Activated CD8-positive, alpha-beta memory T cell treated with anti-CD3 and anti-CD28 coated beads, Interleukin-2, amount 50 U/mL, for 4 hours (primary cell): ENCODE data around the gene ITPR3.

ENCODE experiments used
- DNase-seq: peaks from one replicate; pipeline ENCODE4 v3.0.0-alpha.2; 2020

ITPR3 gene

GRCh38 chr6:33671744-33672072 is 50.6 kb downstream of the ITPR3 start:
- no peak for DNase-seq

DNA sequence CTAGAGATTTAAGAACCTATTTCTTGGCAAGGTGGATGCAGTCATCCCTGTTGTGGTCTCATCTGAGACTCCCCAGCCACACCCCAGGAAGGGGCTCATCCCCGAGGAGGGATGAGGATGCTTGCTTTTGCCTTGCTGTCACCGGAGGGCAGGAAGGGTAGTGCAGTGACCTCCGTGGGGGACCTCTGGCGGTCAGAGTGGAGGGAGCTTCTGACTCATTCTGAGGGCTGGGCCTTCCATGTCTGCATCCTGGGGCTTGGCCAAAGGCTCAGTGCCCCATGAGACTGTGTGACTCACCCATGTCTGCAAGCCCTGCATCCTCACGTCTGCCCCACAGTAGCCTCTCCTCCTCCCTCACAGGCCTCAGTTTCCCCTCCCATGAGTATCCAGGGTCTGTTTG is 51.7 kb downstream of the ITPR3 start:
- DNase-seq: no peak

GRCh38 chr6:33673851-33674250 is 52.7 kb downstream of the ITPR3 start:
- DNase-seq: no peak

DNA sequence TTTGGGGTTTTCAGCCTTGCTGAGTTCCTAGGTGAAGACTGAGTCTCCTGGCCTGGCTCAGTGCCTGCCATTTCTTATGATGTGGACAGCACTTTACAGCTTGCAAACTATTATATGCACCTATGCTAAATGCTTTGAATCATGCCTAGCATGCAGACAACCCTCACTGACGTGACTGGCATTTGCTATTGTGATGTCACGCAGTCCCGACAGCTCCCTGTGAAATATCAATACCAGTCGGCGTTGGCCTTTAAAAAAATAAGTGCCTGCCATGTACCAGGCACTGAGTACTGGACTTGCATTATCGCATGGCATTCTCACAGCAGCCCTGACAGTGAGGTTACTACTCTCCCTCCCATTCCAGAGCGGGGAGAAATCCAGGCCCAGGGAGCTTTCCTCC is 54.8 kb downstream of the ITPR3 start:
- DNase-seq: no peak

GRCh38 chr6:33676416-33677142 is 55.5 kb downstream of the ITPR3 start:
- DNase-seq: no peak

DNA sequence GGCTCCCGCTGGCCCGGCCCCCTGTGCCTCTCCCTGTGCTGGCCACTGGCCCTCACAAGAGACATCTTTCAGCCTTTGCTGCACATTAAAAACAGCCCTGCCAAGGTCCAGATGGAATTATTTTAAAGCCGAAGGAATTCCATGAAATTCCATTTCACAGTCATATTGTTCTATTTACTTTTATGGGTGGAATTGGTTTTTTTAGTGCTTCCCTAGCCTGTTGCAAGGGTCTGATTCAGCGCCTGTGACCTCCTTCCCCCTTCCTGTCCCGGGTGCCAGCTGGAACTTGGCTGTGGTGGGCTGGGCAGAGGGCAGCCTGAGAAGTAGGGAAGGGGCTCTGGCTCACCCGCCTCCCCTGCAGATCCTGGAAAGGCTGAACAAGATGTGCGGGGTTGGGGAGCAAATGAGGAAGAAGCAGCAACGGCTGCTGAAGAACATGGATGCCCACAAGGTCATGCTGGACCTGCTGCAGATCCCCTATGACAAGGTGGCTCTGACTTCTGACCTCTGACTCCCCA is 56.1 kb downstream of the ITPR3 start:
- no peak for DNase-seq

DNA sequence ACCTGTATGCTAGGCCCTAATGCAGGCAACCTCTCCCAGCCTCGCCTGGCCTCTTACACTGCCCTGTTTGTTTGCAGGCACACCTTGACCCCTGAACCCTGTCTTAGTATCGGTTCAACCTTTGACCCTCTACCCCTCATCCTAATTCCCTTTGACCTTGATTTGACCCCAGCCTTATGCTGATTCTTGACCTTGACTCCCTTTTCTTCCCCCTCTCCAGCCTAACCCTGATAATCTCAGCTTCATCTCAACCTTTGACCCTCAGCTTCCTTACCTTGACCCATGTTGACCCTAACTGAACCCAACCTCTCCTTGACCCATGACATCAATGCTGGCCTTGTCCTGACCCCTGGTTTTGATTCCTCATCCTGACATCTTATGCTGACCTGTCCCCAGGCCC is 56.6 kb downstream of the ITPR3 start:
- no peak for DNase-seq

GRCh38 chr6:33678233-33678931 is 57.3 kb downstream of the ITPR3 start:
- no peak for DNase-seq

- DNase-seq: no peak
Observed at GRCh38 chr6:33678932-33679490, 57.9 kb downstream of the ITPR3 start.

- DNase-seq: no peak
Observed at GRCh38 chr6:33679761-33680160, 58.6 kb downstream of the ITPR3 start.

DNA sequence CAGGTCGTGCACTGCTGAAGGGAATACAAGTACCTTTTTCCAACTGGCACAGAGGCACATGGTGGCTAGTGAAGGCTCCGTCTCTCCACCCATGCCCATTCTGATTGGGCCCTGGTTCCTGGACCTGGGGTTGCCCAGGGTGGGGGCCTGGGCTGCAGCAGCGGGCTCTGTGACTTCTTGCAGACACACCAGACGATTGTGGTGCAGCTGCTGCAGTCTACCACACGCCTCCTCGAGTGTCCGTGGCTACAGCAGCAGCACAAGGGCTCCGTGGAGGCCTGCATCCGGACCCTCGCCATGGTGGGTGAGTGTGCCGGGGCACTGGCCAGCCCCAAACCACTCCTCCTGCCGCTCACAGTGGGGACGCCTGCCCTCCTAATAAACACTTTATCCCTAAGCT is 61.2 kb downstream of the ITPR3 start:
- DNase-seq: no peak

- peak; percentile 31 for DNase-seq
Observed at GRCh38 chr6:33683051-33683571, 62.0 kb downstream of the ITPR3 start.

GRCh38 chr6:33683576-33684427 is 62.7 kb downstream of the ITPR3 start:
- no peak for DNase-seq

DNA sequence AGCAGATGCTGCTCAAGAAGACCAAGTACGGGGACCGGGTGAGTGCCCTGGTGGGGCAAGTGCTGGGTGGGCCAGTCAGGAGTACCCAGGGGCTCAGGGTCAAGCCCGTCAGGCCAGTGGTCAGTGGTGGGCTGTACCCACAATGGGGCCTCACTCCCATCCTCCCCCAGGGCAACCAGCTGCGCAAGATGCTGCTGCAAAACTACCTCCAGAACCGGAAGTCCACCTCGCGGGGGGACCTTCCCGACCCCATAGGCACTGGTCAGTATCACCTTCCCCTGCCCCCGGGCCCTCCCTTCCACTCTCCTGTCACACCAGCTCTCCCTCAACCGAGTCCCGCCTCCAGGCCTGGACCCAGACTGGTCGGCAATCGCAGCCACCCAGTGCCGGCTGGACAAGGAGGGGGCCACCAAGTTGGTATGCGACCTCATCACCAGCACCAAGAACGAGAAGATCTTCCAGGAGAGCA is 63.3 kb downstream of the ITPR3 start:
- no peak for DNase-seq

DNA sequence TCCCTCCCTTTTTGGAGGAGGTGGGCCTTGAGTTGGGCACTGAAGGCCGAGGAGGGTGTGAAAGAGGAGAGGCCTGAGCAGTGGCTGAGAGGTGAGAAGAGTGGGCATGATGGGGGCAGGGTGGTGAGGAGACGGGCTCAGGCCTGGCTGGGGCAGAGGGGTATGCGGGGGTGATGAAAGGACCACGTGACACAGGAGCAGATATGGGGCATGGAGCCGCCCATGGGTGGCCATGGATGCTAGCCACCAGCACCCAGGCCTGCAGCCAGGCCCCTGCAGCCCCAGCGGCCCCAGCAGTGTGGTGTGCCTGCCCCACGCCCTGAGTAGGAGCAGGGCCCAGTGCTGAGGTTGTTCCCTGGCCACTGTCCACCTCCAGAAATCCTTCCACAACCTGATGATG is 63.9 kb downstream of the ITPR3 start:
- no peak for DNase-seq

GRCh38 chr6:33685411-33686224 is 64.5 kb downstream of the ITPR3 start:
- no peak for DNase-seq

DNA sequence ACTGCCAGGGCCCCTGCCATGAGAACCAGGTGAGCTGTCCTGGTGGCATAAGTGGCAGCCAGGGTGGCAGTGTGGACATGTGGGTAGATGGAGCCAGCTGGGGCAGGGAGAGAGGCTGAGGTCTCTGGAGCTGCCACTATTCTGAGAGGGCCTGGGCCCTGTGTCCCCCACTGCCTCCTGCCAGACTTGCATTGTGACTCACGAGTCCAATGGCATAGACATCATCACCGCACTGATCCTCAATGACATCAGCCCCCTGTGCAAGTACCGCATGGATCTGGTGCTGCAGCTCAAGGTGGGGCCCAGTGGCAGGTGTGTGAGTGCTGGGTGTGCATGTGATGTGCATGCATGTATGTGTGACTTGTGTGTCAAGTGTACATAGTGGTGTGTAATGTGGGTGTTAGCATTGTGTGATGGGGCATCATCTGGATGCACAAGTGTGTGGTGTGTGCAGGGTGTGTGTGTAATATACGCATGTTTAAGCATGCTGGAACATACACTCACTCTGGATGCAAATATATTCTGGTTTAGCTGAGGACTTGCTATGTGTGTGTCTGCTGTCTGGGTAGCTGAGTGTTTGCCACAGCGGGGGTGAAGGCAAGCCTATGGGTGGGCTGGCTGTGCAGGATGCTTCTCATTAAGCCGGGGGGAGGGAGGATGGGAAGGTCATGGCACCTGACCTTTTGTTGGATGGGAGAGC is 65.3 kb downstream of the ITPR3 start:
- no peak for DNase-seq

- DNase-seq: no peak
Observed at GRCh38 chr6:33686981-33687975, 66.2 kb downstream of the ITPR3 start.

DNA sequence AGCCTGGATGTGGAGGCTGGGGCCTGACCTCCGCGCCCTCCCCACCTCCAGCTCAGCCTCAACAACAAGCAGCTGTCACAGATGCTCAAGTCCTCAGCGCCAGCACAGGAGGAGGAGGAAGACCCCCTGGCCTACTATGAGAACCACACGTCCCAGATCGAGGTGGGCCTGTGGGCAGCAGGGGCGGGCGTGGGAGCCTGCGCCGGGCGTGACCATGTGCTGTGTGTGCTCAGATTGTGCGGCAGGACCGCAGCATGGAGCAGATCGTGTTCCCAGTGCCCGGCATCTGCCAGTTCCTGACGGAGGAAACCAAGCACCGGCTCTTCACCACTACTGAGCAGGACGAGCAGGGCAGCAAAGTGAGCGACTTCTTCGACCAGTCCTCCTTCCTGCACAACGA is 66.9 kb downstream of the ITPR3 start:
- no peak for DNase-seq
